ENCODE data around the gene MTHFS.

The MTHFS gene

DNA sequence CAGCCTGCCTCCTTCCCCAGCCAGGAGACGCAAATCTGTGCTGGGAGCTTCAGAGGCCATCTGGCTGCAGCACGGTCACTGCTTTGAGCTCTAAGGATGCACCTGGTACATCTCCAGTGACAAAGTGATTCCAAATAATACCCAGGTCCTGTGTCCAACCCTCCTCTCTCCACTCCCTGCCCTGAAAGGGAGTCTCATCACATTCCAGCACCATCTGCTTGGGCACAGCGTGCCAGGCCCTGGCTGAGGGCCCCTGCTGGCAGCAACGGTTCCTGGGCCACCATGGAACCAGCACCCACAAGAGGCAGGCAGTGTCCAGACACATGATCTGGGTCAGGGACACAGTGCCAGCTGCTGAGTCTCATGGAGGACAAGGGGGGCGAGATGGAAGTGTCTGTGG lies 81.3 kb downstream of the MTHFS start:
- DNase-seq (ENCODE audit: low spot score) = no peak

DNA sequence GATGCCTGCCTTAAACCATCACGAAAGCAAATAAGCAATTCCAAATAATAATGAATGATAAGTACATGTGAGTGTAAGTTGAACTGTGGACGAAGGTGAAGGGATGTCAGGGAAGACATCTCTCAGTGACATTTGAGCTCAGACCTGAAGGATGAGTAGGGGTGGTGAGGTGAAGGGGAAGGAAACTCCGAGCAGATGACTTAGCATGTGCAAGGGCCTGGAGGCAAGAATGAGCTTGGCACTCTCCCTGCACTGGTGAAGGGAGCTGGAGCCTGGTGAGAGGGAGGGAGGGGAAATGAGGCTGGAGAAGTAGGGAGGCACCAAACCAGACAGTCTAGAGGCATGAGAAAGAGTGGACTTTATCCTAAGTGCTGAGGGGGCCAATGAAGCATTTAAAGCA lies 84.3 kb downstream of the MTHFS start:
- DNase-seq (ENCODE audit: low spot score) = no peak

DNA sequence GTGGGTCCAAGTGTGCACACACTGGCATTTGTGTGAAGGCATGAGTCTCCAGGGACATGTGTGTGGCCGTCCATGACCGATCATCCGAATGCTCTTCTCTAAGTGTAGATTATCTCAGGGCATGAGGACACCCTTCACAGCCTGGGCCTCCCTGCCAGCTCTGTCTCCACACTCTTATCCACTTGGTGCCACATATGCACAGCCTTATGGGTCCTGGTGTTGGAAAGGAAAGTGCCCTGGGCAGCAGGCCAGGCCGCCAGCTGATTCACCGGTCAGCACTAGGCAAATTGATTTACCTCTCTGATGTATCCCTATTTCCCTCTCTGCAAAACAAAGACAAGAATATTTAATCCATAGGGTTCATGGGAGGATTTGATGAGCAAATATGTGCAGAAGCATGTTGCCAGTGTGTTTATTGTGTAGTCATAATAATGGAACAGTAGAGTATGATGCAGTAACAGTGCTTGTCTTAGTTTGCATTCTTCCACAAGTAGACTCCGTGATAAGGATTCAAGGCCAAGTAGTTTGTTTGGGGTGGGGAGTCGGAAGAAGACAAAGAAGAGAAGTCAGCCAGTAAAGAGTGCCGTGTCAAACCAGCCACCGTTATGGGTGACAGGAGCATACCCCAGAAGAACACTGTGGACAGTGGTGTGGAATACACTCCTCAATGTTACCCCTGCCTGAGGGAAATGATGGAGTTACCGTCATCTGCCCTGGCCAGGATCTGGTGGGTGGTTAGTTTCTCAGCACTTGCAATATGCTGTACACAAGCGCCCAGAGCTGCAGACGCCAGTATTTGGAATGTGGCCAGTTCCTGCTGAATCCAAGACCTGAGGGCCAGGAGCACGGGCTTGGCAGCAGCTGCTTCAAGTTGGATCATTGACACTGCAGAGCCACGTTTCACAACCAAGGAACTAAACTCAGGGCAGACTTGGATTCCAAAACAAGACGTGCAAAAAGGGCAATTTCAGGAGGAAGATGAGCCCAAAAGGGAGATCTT lies 85.1 kb downstream of the MTHFS start:
- no peak for DNase-seq (ENCODE audit: low spot score)

DNA sequence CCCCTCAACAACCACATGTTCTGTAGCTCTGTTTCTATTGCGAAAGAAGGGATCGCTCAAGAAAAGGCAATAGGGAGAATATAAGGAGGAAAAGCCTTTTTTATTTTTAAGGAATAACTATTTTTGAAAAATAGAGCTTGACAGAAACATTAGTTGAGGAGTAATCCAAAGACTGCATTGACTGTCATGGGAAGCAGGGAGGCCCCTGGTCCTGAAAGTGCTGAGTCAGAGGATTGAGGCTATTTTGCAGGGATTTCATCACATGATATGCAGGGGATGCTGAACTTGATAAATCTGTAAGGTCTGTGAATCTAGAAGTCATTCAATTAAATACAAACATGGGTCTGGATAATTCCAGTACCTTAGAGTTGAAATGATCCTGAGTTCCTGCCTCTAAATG lies 92.0 kb downstream of the MTHFS start:
- DNase-seq (ENCODE audit: low spot score) = no peak

DNA sequence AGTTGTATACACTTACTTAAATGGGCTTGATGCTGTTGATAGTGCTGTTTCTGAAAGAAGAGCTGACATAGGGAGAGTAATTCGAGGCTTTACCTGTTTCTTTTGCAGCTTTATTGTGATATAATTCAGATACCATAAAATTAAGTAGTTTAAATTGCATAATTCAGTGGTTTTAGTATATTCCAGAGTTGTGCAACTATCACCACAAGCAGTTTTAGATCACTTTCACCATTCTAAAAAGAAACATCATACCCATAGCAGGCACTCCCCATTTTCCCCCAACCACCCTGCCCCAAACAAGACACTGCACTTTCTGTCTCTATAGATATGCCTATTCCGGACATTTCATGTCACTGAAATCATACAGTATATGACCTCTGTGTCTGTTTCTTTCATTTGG lies 98.5 kb downstream of the MTHFS start:
- no peak for DNase-seq (ENCODE audit: low spot score)

Data from ecto neural progenitor cell (in vitro differentiated cells).